NAMALWA (cell line): ENCODE data around the gene ANKRD23.
"Not testable (repeated sequence)": the region's sequence is repeated elsewhere in the genome, so short reads cannot be mapped to it uniquely, and the experiment has no call there.

ENCODE experiments used
- DNase-seq: peaks from one replicate; pipeline ENCODE4 v3.0.0-alpha.2; 2015; ENCODE audit warnings: low spot score

The ANKRD23 gene

GRCh38 chr2:96843538-96844268 lies at the start of gene ANKRD23:
TSS of gene ANKRD23 (minus strand) at chr2:96844021. CDS start at chr2:96843992, 29 bp downstream.
- no peak for DNase-seq

- DNase-seq = no peak
Observed at GRCh38 chr2:96891591-96892333, 47.9 kb upstream of the ANKRD23 start.

GRCh38 chr2:96890726-96891385 lies 47.0 kb upstream of the ANKRD23 start:
- no peak for DNase-seq

- DNase-seq = no peak
Observed at GRCh38 chr2:96890252-96890651, 46.4 kb upstream of the ANKRD23 start.

- not testable (repeated sequence) for DNase-seq
Observed at GRCh38 chr2:96889502-96889901, 45.7 kb upstream of the ANKRD23 start.

GRCh38 chr2:96888072-96889011 lies 44.5 kb upstream of the ANKRD23 start:
- no peak for DNase-seq

- DNase-seq = no peak
Observed at GRCh38 chr2:96887493-96888012, 43.7 kb upstream of the ANKRD23 start.

GRCh38 chr2:96885432-96886347 lies 41.9 kb upstream of the ANKRD23 start:
- DNase-seq = no peak

- DNase-seq = no peak
Observed at GRCh38 chr2:96884299-96885094, 40.7 kb upstream of the ANKRD23 start.

GRCh38 chr2:96883306-96883705 lies 39.5 kb upstream of the ANKRD23 start:
- no peak for DNase-seq

GRCh38 chr2:96882906-96883305 lies 39.1 kb upstream of the ANKRD23 start:
- DNase-seq = no peak

GRCh38 chr2:96882230-96882629 lies 38.4 kb upstream of the ANKRD23 start:
- DNase-seq = no peak

GRCh38 chr2:96881349-96882195 lies 37.8 kb upstream of the ANKRD23 start:
- no peak for DNase-seq

GRCh38 chr2:96880891-96881273 lies 37.1 kb upstream of the ANKRD23 start:
- no peak for DNase-seq

- DNase-seq = no peak
Observed at GRCh38 chr2:96879545-96880040, 35.8 kb upstream of the ANKRD23 start.

GRCh38 chr2:96878796-96879544 lies 35.1 kb upstream of the ANKRD23 start:
- no peak for DNase-seq

GRCh38 chr2:96878171-96878570 lies 34.4 kb upstream of the ANKRD23 start:
- DNase-seq = no peak

- DNase-seq = no peak
Observed at GRCh38 chr2:96877631-96878092, 33.8 kb upstream of the ANKRD23 start.
